Effector CD8-positive, alpha-beta T cell (primary cell): ENCODE data around the gene TTC6.
"Not testable (repeated sequence)": the region's sequence is repeated elsewhere in the genome, so short reads cannot be mapped to it uniquely, and the experiment has no call there.

Experiments used
- DNase-seq: peaks from one replicate; lab custom pipeline; 2025; lab: John Stamatoyannopoulos, UW
- total RNA-seq, 4 experiments: gene quantifications; one replicate each; lab custom pipeline; 2026; lab: John Stamatoyannopoulos, UW

TTC6 gene
- 0 to 0.12 (median 0) reads per million in 4 experiments for total RNA-seq

GRCh38 chr14:37594971-37595808 is at the start of gene TTC6, which contains the start of gene FOXA1:
TTC6 (plus strand) TSS chr14:37595629; CDS start chr14:37622065, 26,436 bp downstream.
FOXA1 (minus strand) TSS chr14:37595249; CDS start chr14:37594972, 277 bp downstream.
- DNase-seq, result no peak

- no peak for DNase-seq
Observed at GRCh38 chr14:37546621-37547447, 48.6 kb upstream of the TTC6 start.

- no peak for DNase-seq
Observed at GRCh38 chr14:37550511-37550910, 44.9 kb upstream of the TTC6 start.

- no peak for DNase-seq
Observed at GRCh38 chr14:37551119-37551518, 44.3 kb upstream of the TTC6 start.

- no peak for DNase-seq
Observed at GRCh38 chr14:37553935-37554550, 41.4 kb upstream of the TTC6 start.

- not testable (repeated sequence) for DNase-seq
Observed at GRCh38 chr14:37555596-37555995, 39.8 kb upstream of the TTC6 start.

- no peak for DNase-seq
Observed at GRCh38 chr14:37558740-37559139, 36.7 kb upstream of the TTC6 start.

GRCh38 chr14:37559386-37559785 is 36.0 kb upstream of the TTC6 start:
- DNase-seq, result no peak

GRCh38 chr14:37563189-37563588 is 32.2 kb upstream of the TTC6 start:
- DNase-seq, result no peak

- no peak for DNase-seq
Observed at GRCh38 chr14:37565550-37565949, 29.9 kb upstream of the TTC6 start.

- no peak for DNase-seq
Observed at GRCh38 chr14:37566811-37567371, 28.5 kb upstream of the TTC6 start.

- no peak for DNase-seq
Observed at GRCh38 chr14:37569729-37570128, 25.7 kb upstream of the TTC6 start.

GRCh38 chr14:37571391-37571790 is 24.0 kb upstream of the TTC6 start:
- DNase-seq, result no peak

GRCh38 chr14:37573356-37573755 is 22.1 kb upstream of the TTC6 start:
- no peak for DNase-seq

GRCh38 chr14:37579274-37579673 is 16.2 kb upstream of the TTC6 start:
- DNase-seq, result no peak

- no peak for DNase-seq
Observed at GRCh38 chr14:37580146-37580545, 15.3 kb upstream of the TTC6 start.

GRCh38 chr14:37583358-37584210 is 11.8 kb upstream of the TTC6 start:
- no peak for DNase-seq

- DNase-seq, result no peak
Observed at GRCh38 chr14:37584211-37585100, 11.0 kb upstream of the TTC6 start.

GRCh38 chr14:37585101-37585511 is 10.3 kb upstream of the TTC6 start:
- DNase-seq, result no peak
